ENCODE data around the gene LAMP1. TPM values are rescaled to one million over a fixed set of nuclear protein-coding genes. Genes with fewer than 3 reads are reported as not detected.

The LAMP1 gene
- total and polyA plus RNA-seq, 5 donors from 2014 or later: 19.3 to 86.9 (median 22.3) TPM

GRCh38 chr13:113329656-113330312 lies 32.7 kb downstream of the LAMP1 start:
- H3K36me3 Mint-ChIP-seq: no peaks in the 10 kb centered on the region
- H3K9me3 ChIP-seq (ENCODE audit: control insufficient read depth in 2 of 2, low read length in 2 of 2): no peaks in the 10 kb centered on the region
- no peak for ATAC-seq (ENCODE audit: low read depth in 2 of 2)
- no peak for DNase-seq
- no peaks in the 10 kb centered on the region for H3K27me3 Mint-ChIP-seq
- no peak overlapping the region for H3K27ac ChIP-seq (ENCODE audit: insufficient read depth, low read length, poor library complexity, severe bottlenecking)
- H3K4me1 ChIP-seq (ENCODE audit: control insufficient read depth, insufficient read depth, low read length, poor library complexity, severe bottlenecking): no peaks in the 10 kb centered on the region
- no peaks in the 10 kb centered on the region for H3K36me3 ChIP-seq (ENCODE audit: control insufficient read depth, insufficient read depth, low read length)
- H3K4me1 Mint-ChIP-seq: peaks cover 0 to 2% (median 0%) of the 10 kb centered on the region in 4 donors
- no peak overlapping the region for H3K4me3 Mint-ChIP-seq
- no peaks in the 10 kb centered on the region for H3K27me3 ChIP-seq (ENCODE audit: control insufficient read depth, insufficient read depth, low read length)
- H3K9me3 Mint-ChIP-seq: no peaks in the 10 kb centered on the region
- H3K27ac Mint-ChIP-seq: no peak overlapping the region
- H3K4me3 ChIP-seq (ENCODE audit: low read depth, low read length): no peak overlapping the region

GRCh38 chr13:113332615-113333014 lies 35.6 kb downstream of the LAMP1 start:
- no peaks in the 10 kb centered on the region for H3K36me3 Mint-ChIP-seq
- no peak overlapping the region for H3K4me3 Mint-ChIP-seq
- no peaks in the 10 kb centered on the region for H3K36me3 ChIP-seq (ENCODE audit: control insufficient read depth, insufficient read depth, low read length)
- H3K9me3 ChIP-seq (ENCODE audit: control insufficient read depth in 2 of 2, low read length in 2 of 2): no peaks in the 10 kb centered on the region
- no peak overlapping the region for H3K27ac Mint-ChIP-seq
- no peaks in the 10 kb centered on the region for H3K9me3 Mint-ChIP-seq
- H3K4me3 ChIP-seq (ENCODE audit: low read depth, low read length): no peak overlapping the region
- peaks cover 4% of the 10 kb centered on the region for H3K27me3 Mint-ChIP-seq
- H3K27me3 ChIP-seq (ENCODE audit: control insufficient read depth, insufficient read depth, low read length): no peaks in the 10 kb centered on the region
- ATAC-seq (ENCODE audit: low read depth in 2 of 2): no peak
- no peak overlapping the region for H3K27ac ChIP-seq (ENCODE audit: insufficient read depth, low read length, poor library complexity, severe bottlenecking)
- H3K4me1 Mint-ChIP-seq: no peaks in the 10 kb centered on the region
- H3K4me1 ChIP-seq (ENCODE audit: control insufficient read depth, insufficient read depth, low read length, poor library complexity, severe bottlenecking): no peaks in the 10 kb centered on the region
- no peak for DNase-seq

- DNase-seq (no peak), ATAC-seq (ENCODE audit: low read depth in 2 of 2) (no peak)
- H3K27me3 ChIP-seq (ENCODE audit: control insufficient read depth, insufficient read depth, low read length): no peaks in the 10 kb centered on the region
- Mint-ChIP-seq H3K27ac (no peak overlapping the region), H3K27me3 (peaks cover 4% of the 10 kb centered on the region), H3K4me1 (no peaks in the 10 kb centered on the region), H3K9me3 (no peaks in the 10 kb centered on the region), H3K36me3 (no peaks in the 10 kb centered on the region), H3K4me3 (no peak overlapping the region)
- no peak overlapping the region for H3K4me3 ChIP-seq (ENCODE audit: low read depth, low read length)
- H3K36me3 ChIP-seq (ENCODE audit: control insufficient read depth, insufficient read depth, low read length): no peaks in the 10 kb centered on the region
- H3K9me3 ChIP-seq (ENCODE audit: control insufficient read depth in 2 of 2, low read length in 2 of 2): no peaks in the 10 kb centered on the region
- H3K4me1 ChIP-seq (ENCODE audit: control insufficient read depth, insufficient read depth, low read length, poor library complexity, severe bottlenecking): no peaks in the 10 kb centered on the region
- H3K27ac ChIP-seq (ENCODE audit: insufficient read depth, low read length, poor library complexity, severe bottlenecking): no peak overlapping the region
Measured at GRCh38 chr13:113333076-113333475, 36.0 kb downstream of the LAMP1 start.

- Histone ChIP-seq H3K36me3 (ENCODE audit: control insufficient read depth, insufficient read depth, low read length) (no peaks in the 10 kb centered on the region), H3K27ac (ENCODE audit: insufficient read depth, low read length, poor library complexity, severe bottlenecking) (no peak overlapping the region), H3K9me3 (ENCODE audit: control insufficient read depth in 2 of 2, low read length in 2 of 2) (no peaks in the 10 kb centered on the region), H3K4me1 (ENCODE audit: control insufficient read depth, insufficient read depth, low read length, poor library complexity, severe bottlenecking) (no peaks in the 10 kb centered on the region), H3K27me3 (ENCODE audit: control insufficient read depth, insufficient read depth, low read length) (no peaks in the 10 kb centered on the region), H3K4me3 (ENCODE audit: low read depth, low read length) (no peak overlapping the region)
- Mint-ChIP-seq H3K9me3 (no peaks in the 10 kb centered on the region), H3K27me3 (peaks cover 16% of the 10 kb centered on the region), H3K4me3 (no peak overlapping the region), H3K36me3 (no peaks in the 10 kb centered on the region), H3K4me1 (no peaks in the 10 kb centered on the region), H3K27ac (no peak overlapping the region)
- ATAC-seq (ENCODE audit: low read depth in 2 of 2) (no peak), DNase-seq (no peak)
Measured at GRCh38 chr13:113337556-113337955, 40.5 kb downstream of the LAMP1 start.

- Histone ChIP-seq H3K4me3 (ENCODE audit: low read depth, low read length) (no peak overlapping the region), H3K36me3 (ENCODE audit: control insufficient read depth, insufficient read depth, low read length) (no peaks in the 10 kb centered on the region), H3K4me1 (ENCODE audit: control insufficient read depth, insufficient read depth, low read length, poor library complexity, severe bottlenecking) (no peaks in the 10 kb centered on the region), H3K27ac (ENCODE audit: insufficient read depth, low read length, poor library complexity, severe bottlenecking) (no peak overlapping the region), H3K9me3 (ENCODE audit: control insufficient read depth in 2 of 2, low read length in 2 of 2) (no peaks in the 10 kb centered on the region), H3K27me3 (ENCODE audit: control insufficient read depth, insufficient read depth, low read length) (no peaks in the 10 kb centered on the region)
- peaks cover 20% of the 10 kb centered on the region for H3K27me3 Mint-ChIP-seq
- no peak overlapping the region for H3K27ac Mint-ChIP-seq
- ATAC-seq (ENCODE audit: low read depth in 2 of 2): no peak
- H3K4me3 Mint-ChIP-seq: no peak overlapping the region
- H3K4me1 Mint-ChIP-seq: no peaks in the 10 kb centered on the region
- no peaks in the 10 kb centered on the region for H3K36me3 Mint-ChIP-seq
- DNase-seq: no peak
- no peaks in the 10 kb centered on the region for H3K9me3 Mint-ChIP-seq
Measured at GRCh38 chr13:113337976-113338375, 40.9 kb downstream of the LAMP1 start.

- H3K4me3 Mint-ChIP-seq: no peak overlapping the region
- no peaks in the 10 kb centered on the region for H3K36me3 Mint-ChIP-seq
- Histone ChIP-seq H3K9me3 (ENCODE audit: control insufficient read depth in 2 of 2, low read length in 2 of 2) (no peaks in the 10 kb centered on the region), H3K4me3 (ENCODE audit: low read depth, low read length) (no peak overlapping the region), H3K27ac (ENCODE audit: insufficient read depth, low read length, poor library complexity, severe bottlenecking) (no peak overlapping the region), H3K27me3 (ENCODE audit: control insufficient read depth, insufficient read depth, low read length) (no peaks in the 10 kb centered on the region), H3K36me3 (ENCODE audit: control insufficient read depth, insufficient read depth, low read length) (no peaks in the 10 kb centered on the region), H3K4me1 (ENCODE audit: control insufficient read depth, insufficient read depth, low read length, poor library complexity, severe bottlenecking) (no peaks in the 10 kb centered on the region)
- no peaks in the 10 kb centered on the region for H3K9me3 Mint-ChIP-seq
- no peak overlapping the region for H3K27ac Mint-ChIP-seq
- H3K4me1 Mint-ChIP-seq: no peaks in the 10 kb centered on the region
- H3K27me3 Mint-ChIP-seq: peaks cover 20% of the 10 kb centered on the region
- DNase-seq: no peak
- no peak for ATAC-seq (ENCODE audit: low read depth in 2 of 2)
Measured at GRCh38 chr13:113338451-113338850, 41.4 kb downstream of the LAMP1 start.

- Mint-ChIP-seq H3K27me3 (peaks cover 16% of the 10 kb centered on the region), H3K27ac (no peak overlapping the region), H3K4me3 (no peak overlapping the region), H3K4me1 (no peaks in the 10 kb centered on the region), H3K36me3 (no peaks in the 10 kb centered on the region), H3K9me3 (peaks cover 0 to 9% (median 2%) of the 10 kb centered on the region in 7 donors)
- Histone ChIP-seq H3K4me1 (ENCODE audit: control insufficient read depth, insufficient read depth, low read length, poor library complexity, severe bottlenecking) (no peaks in the 10 kb centered on the region), H3K9me3 (ENCODE audit: control insufficient read depth in 2 of 2, low read length in 2 of 2) (peaks cover 0 to 4% of the 10 kb centered on the region in 2 experiments), H3K36me3 (ENCODE audit: control insufficient read depth, insufficient read depth, low read length) (no peaks in the 10 kb centered on the region), H3K27me3 (ENCODE audit: control insufficient read depth, insufficient read depth, low read length) (no peaks in the 10 kb centered on the region), H3K27ac (ENCODE audit: insufficient read depth, low read length, poor library complexity, severe bottlenecking) (no peak overlapping the region), H3K4me3 (ENCODE audit: low read depth, low read length) (no peak overlapping the region)
- ATAC-seq (ENCODE audit: low read depth in 2 of 2): no peak
- no peak for DNase-seq
Measured at GRCh38 chr13:113342820-113343691, 46.0 kb downstream of the LAMP1 start.

GRCh38 chr13:113343692-113343968 lies 46.6 kb downstream of the LAMP1 start:
- Mint-ChIP-seq H3K27ac (no peak overlapping the region), H3K4me1 (no peaks in the 10 kb centered on the region), H3K4me3 (no peak overlapping the region), H3K27me3 (peaks cover 12% of the 10 kb centered on the region), H3K9me3 (peaks cover 0 to 9% (median 2%) of the 10 kb centered on the region in 7 donors), H3K36me3 (no peaks in the 10 kb centered on the region)
- H3K4me1 ChIP-seq (ENCODE audit: control insufficient read depth, insufficient read depth, low read length, poor library complexity, severe bottlenecking): no peaks in the 10 kb centered on the region
- DNase-seq: no peak
- H3K4me3 ChIP-seq (ENCODE audit: low read depth, low read length): no peak overlapping the region
- H3K27ac ChIP-seq (ENCODE audit: insufficient read depth, low read length, poor library complexity, severe bottlenecking): no peak overlapping the region
- ATAC-seq (ENCODE audit: low read depth in 2 of 2): no peak
- H3K36me3 ChIP-seq (ENCODE audit: control insufficient read depth, insufficient read depth, low read length): no peaks in the 10 kb centered on the region
- H3K27me3 ChIP-seq (ENCODE audit: control insufficient read depth, insufficient read depth, low read length): no peaks in the 10 kb centered on the region
- H3K9me3 ChIP-seq (ENCODE audit: control insufficient read depth in 2 of 2, low read length in 2 of 2): peaks cover 0 to 4% of the 10 kb centered on the region in 2 experiments

Measured in CD4-positive, CD25-positive, alpha-beta regulatory T cell (primary cell).